IMR-90 (cell line): ENCODE measurements around the gene CATSPER4. TPM values are rescaled to one million over a fixed set of nuclear protein-coding genes. Genes with fewer than 3 reads are reported as not detected.

Source experiments
- ATAC-seq: fragments of 200-7000 bp; cut with Tn5 transposase; 2 replicates; pipeline ENCODE4 v1.9.1; 2020; ENCODE audit warnings: low read depth, mild to moderate bottlenecking, moderate library complexity
- BruUV-seq: library from RNA; stranded (reverse); fragments of 400-500 nt; replicated peaks from 2 replicates; lab custom pipeline; 2021; lab: Mats Ljungman, UMichigan
- CTCF ChIA-PET: fragments of 300-600 bp; formaldehyde crosslinking; extraction: SDS; loops from one replicate; lab custom pipeline; 2021; ENCODE audit warnings: antibody characterized with exemption; lab: Yijun Ruan, JAX
- POLR2A ChIA-PET: fragments of 300-600 bp; sonication (Branson Sonifier 250); formaldehyde crosslinking; loops from one replicate; lab custom pipeline; 2022; ENCODE audit warnings: antibody characterized with exemption; ENCODE audit not compliant: unreplicated experiment; lab: Charles Lee
- DNase-seq: peaks from one replicate; pipeline ENCODE4 v3.0.0; 2013
- H2AFZ ChIP-seq: replicated peaks from 2 replicates; pipeline ENCODE3; 2013; ENCODE audit warnings: low read length, mild to moderate bottlenecking; ENCODE audit not compliant: poor library complexity
- H2AK5ac ChIP-seq: 2 replicates; pipeline ENCODE4 v1.6.1; 2013; ENCODE audit warnings: low read depth, low read length, inconsistent platforms
- H2AK9ac ChIP-seq: replicated peaks from 2 replicates; pipeline ENCODE3; 2013; ENCODE audit warnings: mild to moderate bottlenecking, low read depth, low read length, moderate library complexity; ENCODE audit not compliant: poor library complexity
- H2BK120ac ChIP-seq: 2 replicates; pipeline ENCODE4 v1.6.1; 2013; ENCODE audit warnings: low read depth, low read length, inconsistent platforms
- H2BK15ac ChIP-seq: 3 replicates; pipeline ENCODE4 v1.6.1; 2013; ENCODE audit warnings: low read depth, low read length, inconsistent platforms
- H2BK20ac ChIP-seq: 2 replicates; pipeline ENCODE4 v1.6.1; 2013; ENCODE audit warnings: low read depth, mild to moderate bottlenecking, inconsistent platforms, low read length, moderate library complexity
- H2BK5ac ChIP-seq: 2 replicates; pipeline ENCODE4 v1.6.1; 2013; ENCODE audit warnings: mild to moderate bottlenecking, low read depth, low read length, inconsistent platforms; ENCODE audit not compliant: poor library complexity, severe bottlenecking
- H3K14ac ChIP-seq: replicated peaks from 2 replicates; pipeline ENCODE4 v1.6.1; 2013; ENCODE audit warnings: low read depth, low read length, inconsistent platforms
- H3K18ac ChIP-seq: 2 replicates; pipeline ENCODE4 v1.6.1; 2013; ENCODE audit warnings: low read depth, low read length, control low read depth
- H3K23ac ChIP-seq: 2 replicates; pipeline ENCODE4 v1.6.1; 2013; ENCODE audit warnings: low read depth, low read length, inconsistent platforms
- H3K27ac ChIP-seq: 2 replicates; pipeline ENCODE4 v1.5.1; 2013; ENCODE audit warnings: mild to moderate bottlenecking, control low read depth, low read length; ENCODE audit not compliant: insufficient read depth
- H3K27me3 ChIP-seq: 2 replicates; pipeline ENCODE4 v1.6.1; 2013; ENCODE audit warnings: low read length; ENCODE audit not compliant: control insufficient read depth, insufficient read depth
- H3K36me3 ChIP-seq: 2 replicates; pipeline ENCODE4 v1.6.1; 2013; ENCODE audit warnings: low read length, mixed read lengths; ENCODE audit not compliant: control insufficient read depth, insufficient read depth
- H3K4ac ChIP-seq: 2 replicates; pipeline ENCODE4 v1.6.1; 2013; ENCODE audit warnings: low read depth, low read length, inconsistent platforms
- H3K4me1 ChIP-seq: 2 replicates; pipeline ENCODE4 v1.6.1; 2013; ENCODE audit warnings: low read length, mixed read lengths; ENCODE audit not compliant: control insufficient read depth, insufficient read depth
- H3K4me2 ChIP-seq: 2 replicates; pipeline ENCODE4 v1.6.1; 2013; ENCODE audit warnings: low read depth, mild to moderate bottlenecking, control low read depth, low read length, moderate library complexity
- H3K4me3 ChIP-seq: 2 replicates; pipeline ENCODE4 v1.5.1; 2013; ENCODE audit warnings: low read depth, mild to moderate bottlenecking, control low read depth, low read length, moderate library complexity; ENCODE audit not compliant: insufficient read depth
- H3K56ac ChIP-seq: 2 replicates; pipeline ENCODE4 v1.6.1; 2013; ENCODE audit warnings: low read length, inconsistent platforms; ENCODE audit not compliant: insufficient read depth; ENCODE audit errors: extremely low read depth
- H3K79me1 ChIP-seq, 2 experiments: 2 replicates each; pipeline ENCODE4 v1.6.1; 2013; ENCODE audit warnings: low read length in 2 of 2, inconsistent platforms in 1 of 2, low read depth in 1 of 2
- H3K9ac ChIP-seq: 2 replicates; pipeline ENCODE4 v1.6.1; 2013; ENCODE audit warnings: low read depth, low read length, control low read depth
- H3K9me1 ChIP-seq: 2 replicates; pipeline ENCODE4 v1.6.1; 2013; ENCODE audit warnings: low read length, inconsistent platforms; ENCODE audit not compliant: insufficient read depth
- H3K9me3 ChIP-seq: 2 replicates; pipeline ENCODE4 v1.6.1; 2013; ENCODE audit warnings: low read length; ENCODE audit not compliant: control insufficient read depth, insufficient read depth
- H4K20me1 ChIP-seq: 2 replicates; pipeline ENCODE4 v1.6.1; 2013; ENCODE audit warnings: low read length, inconsistent platforms; ENCODE audit not compliant: insufficient read depth
- H4K5ac ChIP-seq: 2 replicates; pipeline ENCODE4 v1.6.1; 2013; ENCODE audit warnings: mild to moderate bottlenecking, low read depth, low read length, control low read depth
- H4K8ac ChIP-seq, 2 experiments: 2 replicates each; pipeline ENCODE4 v1.6.1; 2013; ENCODE audit warnings: low read depth in 2 of 2, low read length in 2 of 2, control low read depth in 1 of 2, inconsistent platforms in 1 of 2
- H4K91ac ChIP-seq: 2 replicates; pipeline ENCODE4 v1.6.1; 2013; ENCODE audit warnings: low read depth, low read length, inconsistent platforms; ENCODE audit not compliant: insufficient read depth
- BHLHE40 ChIP-seq: fragments of 150-350 bp; IDR thresholded peaks from 2 replicates; pipeline ENCODE4 v1.6.1; 2016; ENCODE audit warnings: mild to moderate bottlenecking, low read depth, low read length
- CEBPB ChIP-seq: IDR thresholded peaks from 2 replicates; pipeline ENCODE4 v1.6.1; 2012; ENCODE audit warnings: low read depth, low read length, improper control_type of control experiment
- ELK1 ChIP-seq: fragments of 150-350 bp; IDR thresholded peaks from 2 replicates; pipeline ENCODE4 v1.6.1; 2016; ENCODE audit warnings: low read depth, mild to moderate bottlenecking, low read length, moderate library complexity, borderline replicate concordance
- FOS ChIP-seq: fragments of 150-350 bp; IDR thresholded peaks from 2 replicates; pipeline ENCODE4 v1.6.1; 2016; ENCODE audit warnings: low read depth, low read length
- MAFK ChIP-seq: IDR thresholded peaks from 2 replicates; pipeline ENCODE4 v1.6.1; 2012; ENCODE audit warnings: low read depth, low read length, improper control_type of control experiment
- MAZ ChIP-seq: IDR thresholded peaks from 2 replicates; pipeline ENCODE4 v1.6.1; 2012; ENCODE audit warnings: low read depth, mild to moderate bottlenecking, low read length, improper control_type of control experiment, moderate library complexity, borderline replicate concordance
- MXI1 ChIP-seq: IDR thresholded peaks from 2 replicates; pipeline ENCODE4 v1.6.1; 2012; ENCODE audit warnings: low read depth, mild to moderate bottlenecking, low read length, moderate library complexity, borderline replicate concordance
- NFE2L2 ChIP-seq: fragments of 150-350 bp; IDR thresholded peaks from 2 replicates; pipeline ENCODE4 v1.6.1; 2016; ENCODE audit warnings: low read depth, mild to moderate bottlenecking, low read length
- RAD21 ChIP-seq: IDR thresholded peaks from 2 replicates; pipeline ENCODE4 v1.6.1; 2012; ENCODE audit warnings: low read length, improper control_type of control experiment
- RCOR1 ChIP-seq: IDR thresholded peaks from 2 replicates; pipeline ENCODE4 v1.6.1; 2012; ENCODE audit warnings: mild to moderate bottlenecking, low read length, improper control_type of control experiment; ENCODE audit not compliant: insufficient replicate concordance
- RFX5 ChIP-seq: IDR thresholded peaks from 2 replicates; pipeline ENCODE4 v1.8.0; 2012; ENCODE audit warnings: low read depth, mild to moderate bottlenecking, low read length, moderate library complexity
- SMC3 ChIP-seq: fragments of 150-350 bp; IDR thresholded peaks from 2 replicates; pipeline ENCODE4 v1.6.1; 2016; ENCODE audit warnings: low read depth, mild to moderate bottlenecking, antibody characterized with exemption, low read length, moderate library complexity
- dilution Hi-C: fragments of 300-500 bp; cut with HindIII; formaldehyde crosslinking; loops from one replicate; pipeline ENCODE4 v1.14.3; 2018; ENCODE audit warnings: low sequenced_read_pairs; ENCODE audit not compliant: unreplicated experiment
- in situ Hi-C: fragments of 300-500 bp; cut with MboI; formaldehyde crosslinking; loops from 3 replicates; pipeline ENCODE4 v1.14.3; 2019; ENCODE audit warnings: low sequenced_read_pairs, inconsistent platforms, mixed read lengths
- intact Hi-C: fragments of 100-400 bp; cut with micrococcal nuclease; formaldehyde crosslinking; loops from 2 replicates; pipeline ENCODE4 v1.10.0; 2022
- polyA plus RNA-seq, 3 experiments: library from polyadenylated mRNA; depleted of rRNA; stranded (reverse); fragments of >200 nt; gene quantifications; 2 replicates each; pipeline ENCODE4 v1.2.3, GENCODE V29; 2012; ENCODE audit warnings: low replicate concordance in 1 of 3
- total RNA-seq: library from RNA; depleted of rRNA; stranded (reverse); fragments of >200 nt; gene quantifications from 2 replicates; pipeline ENCODE4 v1.2.3, GENCODE V29; 2012
- TF ChIP-seq, protein P1 (sequence below): fragments of 150-350 bp; IDR thresholded peaks from 2 replicates; pipeline ENCODE4 v1.6.1; 2017; ENCODE audit warnings: mild to moderate bottlenecking, antibody characterized with exemption, low read length, low read depth

CATSPER4 gene
- total and polyA plus RNA-seq, 2 of the 4 experiments (the other 2 are of a cell fraction) = not detected

DNA sequence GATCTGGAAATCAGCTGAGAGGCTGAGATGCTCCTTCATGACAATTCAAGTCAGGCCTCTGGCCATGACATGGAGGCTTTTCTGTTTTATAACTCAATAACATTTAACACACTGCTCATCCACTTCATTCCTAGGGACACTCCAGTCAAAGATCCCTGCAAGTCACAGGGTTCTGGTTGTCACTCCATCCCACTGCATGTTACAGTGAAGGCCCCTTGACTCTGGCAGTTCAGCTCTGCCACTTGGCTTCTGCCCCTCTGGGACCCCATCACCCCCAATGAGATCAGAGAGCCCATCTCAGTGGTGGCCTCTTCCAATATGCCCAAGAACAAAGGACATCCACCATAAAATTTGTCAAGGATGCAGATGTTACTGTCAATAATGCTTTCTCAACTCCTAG lies 41.5 kb upstream of the CATSPER4 start:
- no peak overlapping the region for H2BK20ac ChIP-seq
- no peak overlapping the region for H4K8ac ChIP-seq
- DNase-seq (no peak), ATAC-seq (no peak)
- H2AFZ ChIP-seq = no peak overlapping the region
- no peaks in the 10 kb centered on the region for H4K20me1 ChIP-seq
- no peaks in the 10 kb centered on the region for H3K9me1 ChIP-seq
- dilution Hi-C loops = no loop called here
- H3K27me3 ChIP-seq = peaks cover 43% of the 10 kb centered on the region
- no peak overlapping the region for H2BK15ac ChIP-seq
- no TSS peak for BruUV-seq
- TF ChIP-seq BHLHE40 (no peak), NFE2L2 (no peak), ELK1 (no peak), RCOR1 (no peak), MAFK (no peak), RAD21 (no peak), MAZ (no peak), CEBPB (no peak), RFX5 (no peak), MXI1 (no peak), FOS (no peak), SMC3 (no peak)
- TF ChIP-seq, protein P1, sequence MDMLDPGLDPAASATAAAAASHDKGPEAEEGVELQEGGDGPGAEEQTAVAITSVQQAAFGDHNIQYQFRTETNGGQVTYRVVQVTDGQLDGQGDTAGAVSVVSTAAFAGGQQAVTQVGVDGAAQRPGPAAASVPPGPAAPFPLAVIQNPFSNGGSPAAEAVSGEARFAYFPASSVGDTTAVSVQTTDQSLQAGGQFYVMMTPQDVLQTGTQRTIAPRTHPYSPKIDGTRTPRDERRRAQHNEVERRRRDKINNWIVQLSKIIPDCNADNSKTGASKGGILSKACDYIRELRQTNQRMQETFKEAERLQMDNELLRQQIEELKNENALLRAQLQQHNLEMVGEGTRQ = no peak
- in situ Hi-C loops = loop anchor here (5.0 kb wide), 2 partner anchors 42 to 107 kb away; no protein-coding TSS in a partner anchor
- no peak overlapping the region for H3K4me3 ChIP-seq
- H3K9ac ChIP-seq = no peak overlapping the region
- H3K4ac ChIP-seq = no peak overlapping the region
- H3K14ac ChIP-seq = no peak overlapping the region
- no peak overlapping the region for H3K56ac ChIP-seq
- intact Hi-C loops = no loop called here
- no peak overlapping the region for H2BK5ac ChIP-seq
- H3K27ac ChIP-seq = no peak overlapping the region
- ChIA-PET CTCF (no interaction called here), POLR2A (no interaction called here)
- H3K36me3 ChIP-seq = no peaks in the 10 kb centered on the region
- no peak overlapping the region for H3K18ac ChIP-seq
- no peak overlapping the region for H2BK120ac ChIP-seq
- H3K4me1 ChIP-seq = no peaks in the 10 kb centered on the region
- H2AK9ac ChIP-seq = no peak overlapping the region
- H3K79me1 ChIP-seq = no peaks in the 10 kb centered on the region
- no peak overlapping the region for H4K5ac ChIP-seq
- no peak overlapping the region for H3K23ac ChIP-seq
- no peak overlapping the region for H4K91ac ChIP-seq
- H3K9me3 ChIP-seq = no peaks in the 10 kb centered on the region
- H2AK5ac ChIP-seq = no peak overlapping the region
- no peak overlapping the region for H3K4me2 ChIP-seq
